OCI-LY1 (cell line): ENCODE measurements around the gene CPLANE2.

Source experiments
- EZH2 ChIP-seq: fragments of 200-600 bp; sonication (generic), shearing (Covaris generic); IDR thresholded peaks from 2 replicates; pipeline ENCODE4 v1.8.0; 2017; ENCODE audit warnings: borderline replicate concordance, mixed run types, mild to moderate bottlenecking, antibody characterized with exemption, low read length, moderate library complexity, mixed read lengths
- TF ChIP-seq, protein P1 (sequence below): fragments of 200-600 bp; sonication (generic), shearing (Covaris generic); IDR thresholded peaks from 2 replicates; pipeline ENCODE4 v1.5.1; 2017; ENCODE audit warnings: mild to moderate bottlenecking, antibody characterized with exemption, low read length, moderate library complexity, mixed read lengths

DNA sequence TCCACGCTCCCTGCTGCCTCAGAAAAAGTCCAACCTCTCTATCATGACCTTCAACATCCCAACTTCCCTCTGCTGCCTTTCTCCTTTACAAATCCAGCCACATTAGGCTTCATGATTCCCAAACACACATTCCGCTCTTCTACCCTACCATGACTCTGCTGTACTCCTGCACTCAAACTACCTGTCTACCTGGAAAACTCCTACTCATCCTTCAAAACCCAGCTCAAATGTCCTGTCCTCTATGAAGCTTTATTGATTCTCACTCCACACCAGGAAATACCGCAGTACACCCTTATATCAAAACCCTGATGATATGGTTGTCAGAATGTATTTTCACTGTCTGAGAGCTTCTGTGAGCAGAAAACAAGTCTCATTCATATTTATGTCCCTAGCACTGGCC, 33.4 kb downstream of the CPLANE2 start:
- TF ChIP-seq, protein P1, sequence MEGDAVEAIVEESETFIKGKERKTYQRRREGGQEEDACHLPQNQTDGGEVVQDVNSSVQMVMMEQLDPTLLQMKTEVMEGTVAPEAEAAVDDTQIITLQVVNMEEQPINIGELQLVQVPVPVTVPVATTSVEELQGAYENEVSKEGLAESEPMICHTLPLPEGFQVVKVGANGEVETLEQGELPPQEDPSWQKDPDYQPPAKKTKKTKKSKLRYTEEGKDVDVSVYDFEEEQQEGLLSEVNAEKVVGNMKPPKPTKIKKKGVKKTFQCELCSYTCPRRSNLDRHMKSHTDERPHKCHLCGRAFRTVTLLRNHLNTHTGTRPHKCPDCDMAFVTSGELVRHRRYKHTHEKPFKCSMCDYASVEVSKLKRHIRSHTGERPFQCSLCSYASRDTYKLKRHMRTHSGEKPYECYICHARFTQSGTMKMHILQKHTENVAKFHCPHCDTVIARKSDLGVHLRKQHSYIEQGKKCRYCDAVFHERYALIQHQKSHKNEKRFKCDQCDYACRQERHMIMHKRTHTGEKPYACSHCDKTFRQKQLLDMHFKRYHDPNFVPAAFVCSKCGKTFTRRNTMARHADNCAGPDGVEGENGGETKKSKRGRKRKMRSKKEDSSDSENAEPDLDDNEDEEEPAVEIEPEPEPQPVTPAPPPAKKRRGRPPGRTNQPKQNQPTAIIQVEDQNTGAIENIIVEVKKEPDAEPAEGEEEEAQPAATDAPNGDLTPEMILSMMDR = no peak
- no peak for TF ChIP-seq EZH2
